Measurements from ENCODE around the gene AFAP1. TPM values are rescaled to one million over a fixed set of nuclear protein-coding genes. Genes with fewer than 3 reads are reported as not detected.

Gene AFAP1
- total RNA-seq, 1 experiment from 2014 or later, result 42.1 TPM

DNA sequence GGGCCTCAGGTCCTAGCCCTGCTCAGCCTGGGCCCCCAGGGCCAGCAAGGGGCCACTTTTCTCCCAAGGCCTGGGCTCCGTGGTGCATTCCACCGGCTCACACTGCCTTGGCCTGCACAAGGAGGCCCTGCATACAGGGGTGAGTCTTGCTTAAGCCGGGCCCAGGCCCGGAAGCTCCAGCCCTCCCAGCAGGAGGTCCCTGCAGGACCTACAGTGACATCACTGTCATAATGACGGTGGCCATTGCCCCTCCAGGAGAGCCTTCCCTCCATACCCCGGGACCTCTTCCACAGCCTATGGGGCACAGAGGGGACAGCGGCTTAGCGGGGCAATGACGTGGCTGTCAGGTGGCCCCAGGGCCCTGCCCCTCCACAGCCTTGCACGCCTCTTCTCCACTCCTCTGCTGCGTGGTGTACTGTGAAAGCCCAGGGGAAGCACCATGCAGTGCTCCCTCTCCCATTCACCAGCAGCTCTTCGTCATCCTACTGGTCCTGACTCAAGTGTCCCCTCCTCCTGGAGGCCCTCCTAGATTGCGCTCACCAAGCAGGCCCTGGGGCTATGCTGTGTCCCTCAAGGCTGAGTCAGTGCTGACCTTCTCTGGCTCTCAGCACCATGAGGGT, 32.3 kb upstream of the AFAP1 start:
- Histone ChIP-seq H3K27me3 (ENCODE audit: low read length) (no peaks in the 10 kb centered on the region), H4K20me1 (ENCODE audit: low read length) (no peaks in the 10 kb centered on the region), H3K4me2 (ENCODE audit: low read length) (peak overlapping the region; percentile 80), H3K9me2 (replicated peaks; ENCODE audit: low read length) (no peaks in the 10 kb centered on the region), H3K27ac (ENCODE audit: low read length) (peak overlapping the region; percentile 100), H3K4me3 (ENCODE audit: low read length) (peak overlapping the region; percentile 43; the same call in 1 of the 2 replicates), H3K79me2 (ENCODE audit: low read length) (peaks cover 19% of the 10 kb centered on the region), H3F3A (ENCODE audit: low read length, unreplicated experiment) (no peaks in the 10 kb centered on the region), H3K36me3 (ENCODE audit: low read depth, low read length) (no peaks in the 10 kb centered on the region), H3K9ac (ENCODE audit: low read length) (peak overlapping the region; percentile 93), H2AFZ (ENCODE audit: low read length) (no peak overlapping the region), H3K9me3 (ENCODE audit: low read length) (no peaks in the 10 kb centered on the region), H3K4me1 (ENCODE audit: insufficient read depth, low read length) (peaks cover 56% of the 10 kb centered on the region)
- DNase-seq (peak; percentile 70), ATAC-seq (peak; percentile 3)
- ChIA-PET CTCF (no interaction called here), POLR2A (ENCODE audit: unreplicated experiment) (interaction anchor here (0.5 kb wide), 1 partner anchor 14 kb away, joined by 4 read pairs; no protein-coding TSS in a partner anchor)
- intact Hi-C loops (cut with micrococcal nuclease), result no loop called here
- BruUV-seq (replicated peaks), result no TSS peak
- TF ChIP-seq EZH2phosphoT487 (IDR thresholded peaks at IDR 0.05; ENCODE audit: borderline replicate concordance, low read length) (no peak), EZH2 (IDR thresholded peaks at IDR 0.05; ENCODE audit: low read length, unreplicated experiment) (no peak), CTCF (conservative IDR thresholded peaks at IDR 0.05; ENCODE audit: low read depth, low read length) (no peak)

DNA sequence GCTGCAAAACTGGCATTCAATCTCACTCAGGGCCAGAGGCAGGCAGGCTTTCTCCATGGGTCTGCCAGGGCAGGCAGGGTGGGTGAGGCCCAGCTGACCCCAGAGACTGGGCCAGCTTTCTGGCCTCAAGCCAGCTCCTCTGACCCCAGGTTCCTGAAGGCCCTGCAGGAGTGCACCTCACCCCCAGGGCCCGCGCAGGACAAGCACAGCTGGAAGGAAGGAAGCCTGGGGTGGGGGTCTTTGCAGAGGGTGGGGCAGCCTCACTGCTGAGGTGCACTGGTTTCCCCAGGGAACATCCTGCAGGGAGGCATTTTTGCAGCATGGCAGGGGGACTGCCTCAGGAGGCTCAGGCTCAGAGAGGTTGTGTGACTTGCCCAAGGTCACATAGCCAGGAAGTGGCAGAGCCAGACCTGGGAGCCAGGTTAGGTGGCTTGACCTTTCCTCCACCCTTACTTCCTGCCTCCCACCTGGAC, 31.5 kb upstream of the AFAP1 start:
- intact Hi-C loops (cut with micrococcal nuclease), result no loop called here

More for the DNA sequence above, 31.5 kb upstream of the AFAP1 start:
- ATAC-seq, result no peak
- TF ChIP-seq EZH2 (IDR thresholded peaks at IDR 0.05; ENCODE audit: low read length, unreplicated experiment) (no peak), CTCF (conservative IDR thresholded peaks at IDR 0.05; ENCODE audit: low read depth, low read length) (no peak), EZH2phosphoT487 (IDR thresholded peaks at IDR 0.05; ENCODE audit: borderline replicate concordance, low read length) (no peak)
- ChIA-PET CTCF (no interaction called here), POLR2A (ENCODE audit: unreplicated experiment) (no interaction called here)
- Histone ChIP-seq H3K79me2 (ENCODE audit: low read length) (peaks cover 19% of the 10 kb centered on the region), H3K4me2 (ENCODE audit: low read length) (peak overlapping the region; percentile 80), H4K20me1 (ENCODE audit: low read length) (no peaks in the 10 kb centered on the region), H3K4me1 (ENCODE audit: insufficient read depth, low read length) (peaks cover 56% of the 10 kb centered on the region), H3K4me3 (ENCODE audit: low read length) (no peak overlapping the region), H3K27ac (ENCODE audit: low read length) (peak overlapping the region; percentile 100), H3K9ac (ENCODE audit: low read length) (peak overlapping the region; percentile 93), H2AFZ (ENCODE audit: low read length) (no peak overlapping the region), H3K36me3 (ENCODE audit: low read depth, low read length) (no peaks in the 10 kb centered on the region), H3K27me3 (ENCODE audit: low read length) (no peaks in the 10 kb centered on the region), H3K9me3 (ENCODE audit: low read length) (no peaks in the 10 kb centered on the region), H3K9me2 (replicated peaks; ENCODE audit: low read length) (no peaks in the 10 kb centered on the region), H3F3A (ENCODE audit: low read length, unreplicated experiment) (no peaks in the 10 kb centered on the region)
- DNase-seq, result no peak
- BruUV-seq (replicated peaks), result no TSS peak
